LNCAP (cell line): ENCODE measurements around the gene MPPED2.

Experiments used
- TF ChIP-seq, protein P1 (sequence below): fragments of 450-650 bp; IDR thresholded peaks from 2 replicates; pipeline ENCODE4 v1.5.1; 2017; ENCODE audit warnings: mild to moderate bottlenecking

Gene MPPED2

DNA sequence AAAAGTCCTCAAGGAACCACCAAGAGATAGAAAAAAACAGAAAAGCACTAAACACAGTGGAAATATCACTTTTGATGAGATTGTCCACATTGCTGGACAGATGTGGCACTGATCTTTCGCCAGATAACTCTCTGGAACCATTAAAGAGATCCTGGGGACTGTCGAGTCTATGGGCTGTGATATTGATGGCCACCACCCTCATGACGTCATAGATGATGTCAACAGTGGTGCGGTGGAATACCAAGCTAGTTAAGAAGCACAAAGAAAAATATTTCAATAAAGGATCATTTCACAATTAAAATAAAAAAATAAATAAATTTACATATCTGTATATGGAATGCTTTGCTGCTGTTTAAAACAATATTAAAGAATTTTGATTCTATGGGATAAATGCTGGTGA is 217.8 kb downstream of the MPPED2 start:
- TF ChIP-seq, protein P1, sequence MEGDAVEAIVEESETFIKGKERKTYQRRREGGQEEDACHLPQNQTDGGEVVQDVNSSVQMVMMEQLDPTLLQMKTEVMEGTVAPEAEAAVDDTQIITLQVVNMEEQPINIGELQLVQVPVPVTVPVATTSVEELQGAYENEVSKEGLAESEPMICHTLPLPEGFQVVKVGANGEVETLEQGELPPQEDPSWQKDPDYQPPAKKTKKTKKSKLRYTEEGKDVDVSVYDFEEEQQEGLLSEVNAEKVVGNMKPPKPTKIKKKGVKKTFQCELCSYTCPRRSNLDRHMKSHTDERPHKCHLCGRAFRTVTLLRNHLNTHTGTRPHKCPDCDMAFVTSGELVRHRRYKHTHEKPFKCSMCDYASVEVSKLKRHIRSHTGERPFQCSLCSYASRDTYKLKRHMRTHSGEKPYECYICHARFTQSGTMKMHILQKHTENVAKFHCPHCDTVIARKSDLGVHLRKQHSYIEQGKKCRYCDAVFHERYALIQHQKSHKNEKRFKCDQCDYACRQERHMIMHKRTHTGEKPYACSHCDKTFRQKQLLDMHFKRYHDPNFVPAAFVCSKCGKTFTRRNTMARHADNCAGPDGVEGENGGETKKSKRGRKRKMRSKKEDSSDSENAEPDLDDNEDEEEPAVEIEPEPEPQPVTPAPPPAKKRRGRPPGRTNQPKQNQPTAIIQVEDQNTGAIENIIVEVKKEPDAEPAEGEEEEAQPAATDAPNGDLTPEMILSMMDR = no peak

DNA sequence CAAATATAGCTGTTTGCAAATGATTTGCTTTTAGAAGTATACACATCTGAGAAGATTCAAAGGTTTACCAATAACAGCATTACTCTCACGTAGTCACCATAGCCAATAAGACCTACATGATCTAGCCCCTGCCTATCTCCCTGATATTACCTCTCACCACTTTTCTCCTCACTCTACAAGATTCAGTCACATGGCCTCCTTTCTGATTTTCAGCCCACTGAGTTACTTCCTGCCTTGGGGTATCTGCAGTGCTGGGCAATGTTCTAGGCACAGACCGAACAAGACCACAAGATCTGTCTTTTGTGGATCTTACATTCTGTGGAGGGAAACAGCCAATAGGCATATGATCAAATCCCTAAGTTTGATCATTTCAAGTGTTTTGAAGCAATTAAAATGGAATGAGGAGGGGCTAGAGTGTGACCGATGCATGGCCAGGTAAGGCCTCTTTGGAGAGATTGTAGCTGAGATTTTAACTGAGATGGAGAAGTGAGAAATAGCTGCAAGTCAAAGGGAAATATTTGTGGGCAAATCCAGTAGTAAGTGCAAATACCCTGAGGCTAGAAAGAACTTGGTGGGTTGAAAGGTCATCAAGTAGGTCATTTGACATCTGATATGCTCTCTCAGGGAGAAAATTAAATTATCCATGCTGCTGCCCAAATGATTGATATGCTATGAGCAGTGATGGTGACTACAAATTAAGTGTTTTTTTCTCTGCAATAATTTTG is 220.2 kb downstream of the MPPED2 start:
- TF ChIP-seq, protein P1 = no peak

DNA sequence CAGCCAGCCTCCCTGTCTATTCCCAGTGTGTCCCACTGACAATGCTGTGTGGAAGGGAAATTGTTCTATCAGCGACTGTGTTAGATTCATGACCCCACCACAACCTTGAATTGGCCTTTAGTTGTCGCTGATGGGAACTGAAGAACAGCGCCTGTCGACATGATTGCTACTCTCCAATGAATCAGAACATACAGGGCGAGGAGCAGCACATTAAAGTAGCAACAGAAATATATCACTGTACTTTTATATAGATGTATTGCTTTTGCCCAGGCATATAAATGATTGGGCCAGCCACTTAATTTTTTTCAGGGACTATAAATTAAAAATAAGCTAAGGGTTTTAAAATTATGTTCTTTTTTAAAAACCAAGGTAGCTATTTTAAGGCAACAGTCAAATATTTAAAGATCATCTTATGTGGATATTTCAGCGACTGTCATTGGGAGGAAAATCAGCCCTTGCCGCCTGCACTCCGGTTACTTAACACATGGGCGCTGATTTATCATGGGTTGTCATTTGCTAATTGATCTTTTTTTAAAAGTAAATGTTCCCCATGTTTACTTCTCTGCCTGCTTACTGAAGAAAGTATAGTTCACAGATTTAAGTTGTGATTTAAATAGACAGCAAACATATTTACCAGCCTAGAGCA is 221.2 kb downstream of the MPPED2 start:
- TF ChIP-seq, protein P1 = no peak

DNA sequence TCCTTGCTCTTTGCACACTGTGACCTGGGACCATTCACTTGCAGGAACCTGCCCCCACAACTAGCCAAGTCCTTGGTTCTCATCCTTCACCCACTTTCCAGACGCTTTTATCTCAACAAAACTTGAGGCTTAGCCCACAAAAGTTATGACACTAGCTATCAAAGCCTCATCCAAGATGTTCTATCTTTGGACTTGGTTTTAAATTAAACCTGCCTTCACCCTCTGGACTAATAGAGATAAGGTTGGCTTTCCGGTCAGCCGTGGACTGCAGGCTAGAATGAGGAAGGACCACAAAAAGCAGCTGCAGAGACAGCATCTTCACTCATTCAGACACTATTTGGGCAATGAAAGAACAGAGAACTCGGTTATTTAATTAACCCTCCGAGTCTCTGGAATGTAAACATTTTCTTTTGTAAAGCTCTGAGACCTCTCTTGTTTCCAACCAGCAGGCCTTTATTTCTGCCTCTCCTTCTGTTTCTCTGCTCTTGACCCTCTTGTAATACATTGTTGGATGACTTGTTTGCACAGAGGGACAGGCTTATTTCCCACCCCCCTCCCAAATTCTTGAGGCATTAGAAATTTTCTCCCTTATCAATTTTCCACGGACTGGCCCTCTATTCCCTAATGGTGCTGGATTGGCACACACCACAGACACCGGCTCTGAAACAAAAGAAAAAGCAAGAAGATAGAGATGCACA is 221.9 kb downstream of the MPPED2 start:
- TF ChIP-seq, protein P1 = no peak

DNA sequence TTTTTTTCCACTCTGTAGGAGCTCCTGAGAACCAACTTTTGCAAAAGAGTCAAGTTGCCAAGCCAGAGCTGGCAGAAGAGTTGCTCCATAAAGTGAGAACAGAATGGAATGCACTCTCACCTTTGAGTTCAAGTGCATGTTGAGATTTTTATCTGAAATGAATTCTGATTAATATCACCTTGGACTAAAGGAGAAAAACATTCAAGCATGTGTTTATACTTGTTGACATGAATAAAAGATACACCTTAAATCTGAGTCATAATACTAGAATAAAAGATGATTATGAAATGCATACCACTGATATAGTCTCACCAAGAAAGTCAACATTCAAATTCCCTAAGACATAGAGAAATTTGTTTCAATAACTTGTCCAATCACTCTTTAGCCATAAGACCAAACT is 225.4 kb downstream of the MPPED2 start:
- TF ChIP-seq, protein P1 = no peak
